Measurements from ENCODE around the gene U2AF2.

- TF ChIP-seq, protein P1, sequence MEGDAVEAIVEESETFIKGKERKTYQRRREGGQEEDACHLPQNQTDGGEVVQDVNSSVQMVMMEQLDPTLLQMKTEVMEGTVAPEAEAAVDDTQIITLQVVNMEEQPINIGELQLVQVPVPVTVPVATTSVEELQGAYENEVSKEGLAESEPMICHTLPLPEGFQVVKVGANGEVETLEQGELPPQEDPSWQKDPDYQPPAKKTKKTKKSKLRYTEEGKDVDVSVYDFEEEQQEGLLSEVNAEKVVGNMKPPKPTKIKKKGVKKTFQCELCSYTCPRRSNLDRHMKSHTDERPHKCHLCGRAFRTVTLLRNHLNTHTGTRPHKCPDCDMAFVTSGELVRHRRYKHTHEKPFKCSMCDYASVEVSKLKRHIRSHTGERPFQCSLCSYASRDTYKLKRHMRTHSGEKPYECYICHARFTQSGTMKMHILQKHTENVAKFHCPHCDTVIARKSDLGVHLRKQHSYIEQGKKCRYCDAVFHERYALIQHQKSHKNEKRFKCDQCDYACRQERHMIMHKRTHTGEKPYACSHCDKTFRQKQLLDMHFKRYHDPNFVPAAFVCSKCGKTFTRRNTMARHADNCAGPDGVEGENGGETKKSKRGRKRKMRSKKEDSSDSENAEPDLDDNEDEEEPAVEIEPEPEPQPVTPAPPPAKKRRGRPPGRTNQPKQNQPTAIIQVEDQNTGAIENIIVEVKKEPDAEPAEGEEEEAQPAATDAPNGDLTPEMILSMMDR (IDR thresholded peaks at IDR 0.05), result no peak
- TF ChIP-seq POLR2A (IDR thresholded peaks at IDR 0.05), result no peak
Observed at GRCh38 chr19:55681131-55682092, 26.6 kb downstream of the U2AF2 start.

Data from lower leg skin (tissue), 3 donors.